ENCODE measurements around the gene CDSN.
"Not testable (repeated sequence)": the region's sequence is repeated elsewhere in the genome, so short reads cannot be mapped to it uniquely, and the experiment has no call there.

CDSN gene

GRCh38 chr6:31067028-31067427 lies 53.2 kb downstream of the CDSN start:
- H3K4me1 Mint-ChIP-seq (ENCODE audit: low read depth); H3K27me3 Mint-ChIP-seq; H3K4me3 Mint-ChIP-seq; H3K9me3 Mint-ChIP-seq; H3K36me3 Mint-ChIP-seq (ENCODE audit: low read depth); H3K27ac Mint-ChIP-seq: not testable (repeated sequence)

- peaks cover 6% of the 10 kb centered on the region for H3K4me1 Mint-ChIP-seq (ENCODE audit: low read depth)
- H3K27me3 Mint-ChIP-seq: no peaks in the 10 kb centered on the region
- no peaks in the 10 kb centered on the region for H3K9me3 Mint-ChIP-seq
- H3K36me3 Mint-ChIP-seq (ENCODE audit: low read depth): no peaks in the 10 kb centered on the region
- no peak overlapping the region for H3K4me3 Mint-ChIP-seq
- no peak overlapping the region for H3K27ac Mint-ChIP-seq
Measured at GRCh38 chr6:31065556-31065955, 54.7 kb downstream of the CDSN start.
